DOHH2 (cell line): ENCODE results near the gene SH3GLB1.

ENCODE experiments used
- H3F3A ChIP-seq: fragments of 200-600 bp; sonication (generic), shearing (Covaris generic); 2 replicates; pipeline ENCODE4 v1.6.0; 2016; ENCODE audit warnings: antibody characterized with exemption, mild to moderate bottlenecking; ENCODE audit not compliant: control insufficient read depth, insufficient read depth
- H3K27ac ChIP-seq: fragments of 200-600 bp; sonication (generic); 2 replicates; pipeline ENCODE4 v1.5.1; 2014; ENCODE audit warnings: low read depth, mild to moderate bottlenecking, low read length, moderate library complexity
- H3K27me3 ChIP-seq: fragments of 200-600 bp; sonication (generic); 2 replicates; pipeline ENCODE4 v1.6.1; 2014; ENCODE audit warnings: mild to moderate bottlenecking, low read length, mixed read lengths; ENCODE audit not compliant: control insufficient read depth
- H3K36me3 ChIP-seq: fragments of 200-600 bp; sonication (generic); 2 replicates; pipeline ENCODE4 v1.6.1; 2014; ENCODE audit warnings: mild to moderate bottlenecking, low read length, moderate library complexity, mixed read lengths; ENCODE audit not compliant: control insufficient read depth
- H3K4me1 ChIP-seq: fragments of 200-600 bp; sonication (generic); 2 replicates; pipeline ENCODE4 v1.6.1; 2014; ENCODE audit warnings: mild to moderate bottlenecking, low read length, mixed read lengths; ENCODE audit not compliant: control insufficient read depth
- H3K4me2 ChIP-seq: fragments of 200-600 bp; sonication (generic); 2 replicates; pipeline ENCODE4 v1.6.0; 2014; ENCODE audit warnings: mild to moderate bottlenecking, low read length, moderate library complexity
- H3K4me3 ChIP-seq: fragments of 200-600 bp; sonication (generic); 2 replicates; pipeline ENCODE4 v1.5.1; 2014; ENCODE audit warnings: mild to moderate bottlenecking, low read length, mixed read lengths
- H3K79me2 ChIP-seq: fragments of 200-600 bp; sonication (generic); 2 replicates; pipeline ENCODE4 v1.6.1; 2014; ENCODE audit warnings: mild to moderate bottlenecking, low read length, mixed read lengths; ENCODE audit not compliant: control insufficient read depth
- H3K9me2 ChIP-seq: fragments of 200-600 bp; sonication (generic); replicated peaks from 2 replicates; pipeline ENCODE4 v1.6.1; 2014; ENCODE audit warnings: mild to moderate bottlenecking, low read length, mixed read lengths; ENCODE audit not compliant: control insufficient read depth
- H3K9me3 ChIP-seq: fragments of 200-600 bp; sonication (generic); 2 replicates; pipeline ENCODE4 v1.6.1; 2014; ENCODE audit warnings: antibody characterized with exemption, low read length, mixed read lengths; ENCODE audit not compliant: control insufficient read depth, insufficient read depth
- H4K20me1 ChIP-seq: fragments of 200-600 bp; sonication (generic); 2 replicates; pipeline ENCODE4 v1.6.0; 2014; ENCODE audit warnings: low read depth, mild to moderate bottlenecking, antibody characterized with exemption, low read length, moderate library complexity; ENCODE audit not compliant: control insufficient read depth, insufficient read depth
- EZH2phosphoT487 ChIP-seq: fragments of 200-600 bp; sonication (generic); IDR thresholded peaks from 2 replicates; pipeline ENCODE4 v1.6.1; 2017; ENCODE audit warnings: borderline replicate concordance, mild to moderate bottlenecking, antibody characterized with exemption, low read length, moderate library complexity, mixed read lengths
- TF ChIP-seq, protein P1 (sequence below): fragments of 200-600 bp; sonication (generic); IDR thresholded peaks from one replicate; pipeline ENCODE4 v1.5.1; 2014; ENCODE audit warnings: antibody characterized with exemption, mild to moderate bottlenecking, low read depth, low read length; ENCODE audit not compliant: poor library complexity, severe bottlenecking

The SH3GLB1 gene

DNA sequence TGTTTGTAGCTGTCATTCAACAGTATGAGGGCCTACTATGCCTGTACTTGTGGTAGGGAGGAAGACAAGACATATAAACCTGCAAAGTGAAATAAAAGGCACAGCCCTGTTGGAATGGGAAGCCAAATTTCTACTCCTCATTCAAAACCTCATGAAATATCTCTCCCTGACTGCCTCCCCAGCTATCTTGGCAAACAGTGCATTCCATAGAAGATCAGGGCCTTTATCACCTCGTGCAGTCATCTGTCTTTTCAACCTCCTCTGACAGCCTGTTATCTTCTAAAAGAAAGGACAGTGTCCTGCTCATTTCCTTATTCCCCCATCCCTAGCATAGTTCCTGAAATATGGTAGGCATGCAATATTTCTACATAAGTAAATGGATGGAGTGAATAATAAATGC lies 71.0 kb downstream of the SH3GLB1 start:
- Histone ChIP-seq H3K9me3 (no peaks in the 10 kb centered on the region), H3K27ac (peak overlapping the region; percentile 79; the same call in 1 of the 2 replicates), H3K27me3 (no peaks in the 10 kb centered on the region), H3K4me2 (peak overlapping the region; percentile 84), H4K20me1 (no peaks in the 10 kb centered on the region), H3K4me1 (peaks cover 37% of the 10 kb centered on the region), H3K36me3 (no peaks in the 10 kb centered on the region), H3F3A (peaks cover 8% of the 10 kb centered on the region), H3K79me2 (no peaks in the 10 kb centered on the region), H3K9me2 (no peaks in the 10 kb centered on the region), H3K4me3 (no peak overlapping the region)
- TF ChIP-seq, protein P1, sequence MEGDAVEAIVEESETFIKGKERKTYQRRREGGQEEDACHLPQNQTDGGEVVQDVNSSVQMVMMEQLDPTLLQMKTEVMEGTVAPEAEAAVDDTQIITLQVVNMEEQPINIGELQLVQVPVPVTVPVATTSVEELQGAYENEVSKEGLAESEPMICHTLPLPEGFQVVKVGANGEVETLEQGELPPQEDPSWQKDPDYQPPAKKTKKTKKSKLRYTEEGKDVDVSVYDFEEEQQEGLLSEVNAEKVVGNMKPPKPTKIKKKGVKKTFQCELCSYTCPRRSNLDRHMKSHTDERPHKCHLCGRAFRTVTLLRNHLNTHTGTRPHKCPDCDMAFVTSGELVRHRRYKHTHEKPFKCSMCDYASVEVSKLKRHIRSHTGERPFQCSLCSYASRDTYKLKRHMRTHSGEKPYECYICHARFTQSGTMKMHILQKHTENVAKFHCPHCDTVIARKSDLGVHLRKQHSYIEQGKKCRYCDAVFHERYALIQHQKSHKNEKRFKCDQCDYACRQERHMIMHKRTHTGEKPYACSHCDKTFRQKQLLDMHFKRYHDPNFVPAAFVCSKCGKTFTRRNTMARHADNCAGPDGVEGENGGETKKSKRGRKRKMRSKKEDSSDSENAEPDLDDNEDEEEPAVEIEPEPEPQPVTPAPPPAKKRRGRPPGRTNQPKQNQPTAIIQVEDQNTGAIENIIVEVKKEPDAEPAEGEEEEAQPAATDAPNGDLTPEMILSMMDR = no peak
- no peak for TF ChIP-seq EZH2phosphoT487

DNA sequence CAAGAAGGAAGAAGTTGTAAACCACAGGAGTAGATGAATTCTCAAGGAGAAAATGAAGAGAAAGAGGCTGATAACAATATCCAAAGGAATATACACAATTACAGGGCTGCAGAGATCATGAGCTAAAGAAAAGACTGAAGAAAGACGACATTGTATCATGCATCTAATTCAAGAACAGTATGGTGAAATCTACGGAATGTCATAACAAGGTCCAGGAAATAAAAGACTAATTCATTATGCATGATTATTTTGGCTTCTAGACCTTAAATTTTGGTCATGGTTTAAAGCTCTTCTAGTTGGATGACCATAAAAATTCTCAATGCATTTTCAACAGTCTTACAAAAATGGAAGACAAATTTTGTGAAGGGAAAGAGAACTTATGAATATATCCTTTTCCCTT lies 71.7 kb downstream of the SH3GLB1 start:
- H3K36me3 ChIP-seq = no peaks in the 10 kb centered on the region
- H3K9me2 ChIP-seq = no peaks in the 10 kb centered on the region
- H3F3A ChIP-seq = peaks cover 8% of the 10 kb centered on the region
- TF ChIP-seq, protein P1 = no peak
- TF ChIP-seq EZH2phosphoT487 = no peak
- no peaks in the 10 kb centered on the region for H3K27me3 ChIP-seq
- peaks cover 37% of the 10 kb centered on the region for H3K4me1 ChIP-seq
- no peaks in the 10 kb centered on the region for H3K9me3 ChIP-seq
- no peaks in the 10 kb centered on the region for H3K79me2 ChIP-seq
- H3K27ac ChIP-seq = no peak overlapping the region
- H3K4me3 ChIP-seq = no peak overlapping the region
- H4K20me1 ChIP-seq = no peaks in the 10 kb centered on the region
- no peak overlapping the region for H3K4me2 ChIP-seq

DNA sequence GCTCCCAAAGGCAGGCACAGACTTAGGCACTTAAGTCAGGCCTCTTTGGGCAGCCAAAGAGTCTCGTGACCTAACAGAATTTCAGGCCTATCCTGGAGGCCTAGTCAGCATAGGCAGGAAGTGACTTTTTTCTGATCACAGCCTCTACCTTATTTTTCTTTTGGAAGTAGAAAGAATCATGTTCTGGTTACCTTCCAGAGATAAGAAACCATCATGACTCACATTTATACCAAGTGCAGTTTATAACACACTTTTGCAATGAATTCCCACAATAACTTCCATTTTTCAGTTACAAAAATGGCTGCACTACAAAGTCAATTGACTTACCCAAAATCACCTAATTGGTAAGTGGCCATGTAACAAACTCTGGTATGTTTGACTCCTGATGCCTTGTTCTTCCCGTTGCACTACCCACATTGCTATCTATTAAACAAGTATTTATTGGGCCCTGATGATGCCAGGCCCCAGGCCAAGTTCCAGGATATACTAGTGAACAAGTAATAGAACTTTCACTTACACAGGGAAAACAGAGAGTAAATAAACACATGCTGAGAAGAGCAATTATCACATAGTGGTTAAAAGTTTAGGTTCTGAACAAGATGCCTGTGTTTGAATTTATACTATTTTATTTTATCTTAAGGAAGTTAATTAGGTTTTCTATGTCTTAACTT lies 74.3 kb downstream of the SH3GLB1 start:
- Histone ChIP-seq H4K20me1 (no peaks in the 10 kb centered on the region), H3K4me3 (no peak overlapping the region), H3K4me1 (peaks cover 22% of the 10 kb centered on the region), H3K4me2 (no peak overlapping the region), H3K9me2 (no peaks in the 10 kb centered on the region), H3K27me3 (no peaks in the 10 kb centered on the region), H3K27ac (no peak overlapping the region), H3K79me2 (no peaks in the 10 kb centered on the region), H3K9me3 (no peaks in the 10 kb centered on the region), H3K36me3 (no peaks in the 10 kb centered on the region), H3F3A (peaks cover 5% of the 10 kb centered on the region)
- no peak for TF ChIP-seq EZH2phosphoT487
- TF ChIP-seq, protein P1 = no peak
